Ectodermal cell (in vitro differentiated cells): Measurements from ENCODE around the gene BNC2.

Source experiments
- H3K27ac ChIP-seq: 2 replicates; pipeline ENCODE4 v1.7.0; 2013; ENCODE audit warnings: mild to moderate bottlenecking, low read depth, low read length; ENCODE audit not compliant: insufficient read depth, poor library complexity, severe bottlenecking
- H3K27me3 ChIP-seq: 2 replicates; pipeline ENCODE4 v1.7.0; 2013; ENCODE audit warnings: mild to moderate bottlenecking, low read length; ENCODE audit not compliant: insufficient read depth, control insufficient read depth, poor library complexity, severe bottlenecking
- H3K36me3 ChIP-seq: one replicate; pipeline ENCODE4 v1.7.0; 2013; ENCODE audit warnings: low read length; ENCODE audit not compliant: control insufficient read depth, insufficient read depth
- H3K4me1 ChIP-seq: one replicate; pipeline ENCODE4 v1.7.0; 2013; ENCODE audit warnings: low read length; ENCODE audit not compliant: control insufficient read depth, insufficient read depth
- H3K4me3 ChIP-seq: 2 replicates; pipeline ENCODE4 v1.7.0; 2013; ENCODE audit warnings: low read depth, low read length, control low read depth; ENCODE audit not compliant: insufficient read depth
- H3K9me3 ChIP-seq: 2 replicates; pipeline ENCODE4 v1.7.0; 2013; ENCODE audit warnings: mild to moderate bottlenecking, low read length, moderate library complexity; ENCODE audit not compliant: control insufficient read depth
- WGBS, 2 experiments: methylation state at CpG; one replicate each; pipeline ENCODE4 v1.1.7; 2013; ENCODE audit warnings: missing lambda C conversion rate in 2 of 2; 5-methylcytosine and 5-hydroxymethylcytosine counted together

Gene BNC2

GRCh38 chr9:16796304-16796825, 74.1 kb downstream of the BNC2 start:
- Histone ChIP-seq H3K36me3 (no peaks in the 10 kb centered on the region), H3K4me1 (peaks cover 7% of the 10 kb centered on the region), H3K4me3 (no peak overlapping the region), H3K9me3 (no peaks in the 10 kb centered on the region), H3K27ac (no peak overlapping the region), H3K27me3 (no peaks in the 10 kb centered on the region)
- WGBS, 2 experiments: 63 to 72% methylated on average over 4 to 5 of the region's 5 CpGs

GRCh38 chr9:16794871-16795639, 75.4 kb downstream of the BNC2 start:
- Histone ChIP-seq H3K36me3 (no peaks in the 10 kb centered on the region), H3K4me3 (no peak overlapping the region), H3K27ac (no peak overlapping the region), H3K4me1 (peaks cover 7% of the 10 kb centered on the region), H3K9me3 (no peaks in the 10 kb centered on the region), H3K27me3 (no peaks in the 10 kb centered on the region)
- 85 to 87% methylated on average over 9 of the region's 9 CpGs for WGBS, 2 experiments

GRCh38 chr9:16794103-16794502, 76.4 kb downstream of the BNC2 start:
- Histone ChIP-seq H3K4me3 (no peak overlapping the region), H3K4me1 (peaks cover 7% of the 10 kb centered on the region), H3K27ac (no peak overlapping the region), H3K27me3 (no peaks in the 10 kb centered on the region), H3K9me3 (no peaks in the 10 kb centered on the region), H3K36me3 (no peaks in the 10 kb centered on the region)
- 97% methylated on average over 4 of the region's 4 CpGs for WGBS, 2 experiments

- 92 to 95% methylated on average over 6 of the region's 6 CpGs for WGBS, 2 experiments
- Histone ChIP-seq H3K9me3 (no peaks in the 10 kb centered on the region), H3K4me3 (no peak overlapping the region), H3K27me3 (no peaks in the 10 kb centered on the region), H3K4me1 (peaks cover 4% of the 10 kb centered on the region), H3K36me3 (no peaks in the 10 kb centered on the region), H3K27ac (no peak overlapping the region)
These were observed 82.7 kb downstream of the BNC2 start for GRCh38 chr9:16787724-16788123.

GRCh38 chr9:16784002-16784401, 86.5 kb downstream of the BNC2 start:
- H3K4me1 ChIP-seq: peaks cover 4% of the 10 kb centered on the region
- H3K4me3 ChIP-seq: no peak overlapping the region
- no peaks in the 10 kb centered on the region for H3K36me3 ChIP-seq
- no peaks in the 10 kb centered on the region for H3K27me3 ChIP-seq
- no peaks in the 10 kb centered on the region for H3K9me3 ChIP-seq
- WGBS, 2 experiments: 89 to 100% methylated on average over 1 to 2 of the region's 2 CpGs
- no peak overlapping the region for H3K27ac ChIP-seq

DNA sequence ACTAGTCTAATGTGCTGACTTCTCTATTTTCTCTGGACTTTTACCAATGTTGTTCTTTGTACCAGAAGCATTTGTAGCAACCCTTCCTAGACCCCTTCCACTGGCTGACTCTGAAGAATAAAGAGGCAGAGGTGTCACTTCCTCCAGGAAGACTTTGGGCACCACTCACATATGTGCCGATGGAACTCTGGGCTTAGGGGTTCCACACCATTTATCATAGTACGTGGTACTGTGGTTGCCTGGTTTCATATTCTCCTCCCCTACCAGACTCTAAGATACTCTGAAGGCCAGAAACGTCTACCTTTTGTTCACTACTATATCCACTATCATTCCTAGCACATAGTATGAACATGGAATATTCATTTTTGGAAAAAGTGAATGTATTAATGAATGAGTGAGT, 88.0 kb downstream of the BNC2 start:
- no peaks in the 10 kb centered on the region for H3K9me3 ChIP-seq
- H3K27me3 ChIP-seq: no peaks in the 10 kb centered on the region
- H3K27ac ChIP-seq: no peak overlapping the region
- 90 to 97% methylated on average over 2 to 3 of the region's 3 CpGs for WGBS, 2 experiments
- no peaks in the 10 kb centered on the region for H3K36me3 ChIP-seq
- no peak overlapping the region for H3K4me3 ChIP-seq
- peaks cover 4% of the 10 kb centered on the region for H3K4me1 ChIP-seq

GRCh38 chr9:16775330-16775729, 95.1 kb downstream of the BNC2 start:
- Histone ChIP-seq H3K4me3 (no peak overlapping the region), H3K9me3 (no peaks in the 10 kb centered on the region), H3K27ac (no peak overlapping the region), H3K36me3 (no peaks in the 10 kb centered on the region), H3K27me3 (no peaks in the 10 kb centered on the region), H3K4me1 (peaks cover 3% of the 10 kb centered on the region)
- 93 to 100% methylated on average over 1 to 2 of the region's 2 CpGs for WGBS, 2 experiments

DNA sequence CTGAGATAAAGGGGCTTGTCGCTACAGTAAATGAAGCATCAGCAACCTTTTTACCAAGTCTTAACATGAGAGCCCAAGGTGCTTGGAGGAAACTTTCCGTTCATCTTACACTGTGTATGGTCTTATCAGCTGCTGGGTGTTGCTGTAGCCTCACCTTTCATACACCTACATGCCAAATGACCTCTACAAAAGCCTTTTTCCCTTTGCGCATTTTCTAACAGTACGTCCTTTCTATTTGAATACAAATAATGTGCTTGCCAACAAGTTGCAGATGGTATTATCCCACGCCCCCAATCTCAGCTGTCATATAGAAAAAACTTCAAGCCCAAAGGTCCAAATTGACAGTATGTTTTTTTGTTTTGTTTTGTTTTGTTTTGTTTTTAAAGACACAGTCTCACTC, 96.9 kb downstream of the BNC2 start:
- Histone ChIP-seq H3K27me3 (peaks cover 3% of the 10 kb centered on the region), H3K36me3 (no peaks in the 10 kb centered on the region), H3K9me3 (no peaks in the 10 kb centered on the region), H3K4me3 (no peak overlapping the region), H3K27ac (no peak overlapping the region), H3K4me1 (peaks cover 3% of the 10 kb centered on the region)
- 90 to 94% methylated on average over 5 of the region's 5 CpGs for WGBS, 2 experiments

DNA sequence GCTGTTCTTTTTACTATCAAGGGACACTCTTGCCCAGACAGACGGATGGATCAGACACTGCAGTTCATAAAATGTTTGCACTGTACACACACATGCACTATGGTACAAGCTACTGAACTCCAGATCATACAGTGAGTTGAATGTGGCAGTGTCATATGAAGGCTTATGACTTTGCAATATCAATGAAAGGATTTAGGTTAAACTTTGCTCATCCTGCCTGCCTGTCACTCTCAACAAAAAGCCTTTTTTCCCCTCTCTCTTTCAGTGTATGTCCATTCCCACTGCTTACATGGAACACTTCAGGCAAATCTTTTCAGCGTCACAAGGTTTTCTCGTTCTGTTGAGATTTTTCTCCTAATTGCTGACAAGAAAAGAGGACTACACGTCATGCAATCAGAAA, 97.4 kb downstream of the BNC2 start:
- H3K36me3 ChIP-seq: no peaks in the 10 kb centered on the region
- WGBS, 2 experiments: 92 to 97% methylated on average over 4 of the region's 4 CpGs
- peaks cover 3% of the 10 kb centered on the region for H3K4me1 ChIP-seq
- H3K27ac ChIP-seq: no peak overlapping the region
- no peaks in the 10 kb centered on the region for H3K9me3 ChIP-seq
- H3K4me3 ChIP-seq: no peak overlapping the region
- peaks cover 3% of the 10 kb centered on the region for H3K27me3 ChIP-seq

GRCh38 chr9:16771356-16771755, 99.1 kb downstream of the BNC2 start:
- WGBS, 2 experiments: 84 to 96% methylated on average over 1 of the region's 1 CpG
- Histone ChIP-seq H3K4me3 (no peak overlapping the region), H3K9me3 (no peaks in the 10 kb centered on the region), H3K4me1 (peaks cover 3% of the 10 kb centered on the region), H3K36me3 (no peaks in the 10 kb centered on the region), H3K27me3 (peaks cover 3% of the 10 kb centered on the region), H3K27ac (no peak overlapping the region)
